Measurements from ENCODE around the gene CD99L2. TPM values are rescaled to one million over a fixed set of nuclear protein-coding genes. Genes with fewer than 3 reads are reported as not detected.

CD99L2 gene
- total and polyA plus RNA-seq, 10 donors = 8.2 to 51.8 (median 31.8) TPM

DNA sequence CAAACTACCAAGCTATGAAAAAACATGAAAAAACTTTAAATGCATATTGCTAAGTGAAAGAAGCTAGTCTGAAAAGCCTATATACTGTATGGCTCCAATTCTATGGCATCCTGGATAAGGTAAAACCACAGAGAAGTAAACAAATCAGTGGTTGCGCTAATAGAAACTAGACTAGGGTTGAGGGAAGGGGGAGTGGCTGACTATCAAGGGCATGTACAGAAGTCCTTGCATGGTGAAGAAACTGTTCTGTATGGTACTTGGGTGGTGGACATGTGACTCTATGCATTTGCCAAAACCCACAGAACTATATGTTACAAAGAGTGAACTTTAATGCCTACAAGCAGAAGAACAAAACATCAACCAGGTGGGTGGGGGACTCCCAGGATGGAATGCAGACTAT lies 108.4 kb downstream of the CD99L2 start:
- WGBS, 5 donors = 88 to 100% (median 96%) methylated on average over 1 of the region's 1 CpG
- Histone ChIP-seq H3K27ac (no peak overlapping the region), H3K4me3 (no peak overlapping the region), H3K27me3 (replicated peaks in 1 of 7) (no peaks in the 10 kb centered on the region), H3K9me3 (no peaks in the 10 kb centered on the region), H3K36me3 (peaks cover 0 to 57% (median 0%) of the 10 kb centered on the region in 6 donors), H3K4me1 (no peaks in the 10 kb centered on the region)
- TF ChIP-seq POLR2A (IDR thresholded peaks at IDR 0.05) (no peak), POLR2AphosphoS5 (IDR thresholded peaks at IDR 0.05) (no peak)
- TF ChIP-seq, protein P1, sequence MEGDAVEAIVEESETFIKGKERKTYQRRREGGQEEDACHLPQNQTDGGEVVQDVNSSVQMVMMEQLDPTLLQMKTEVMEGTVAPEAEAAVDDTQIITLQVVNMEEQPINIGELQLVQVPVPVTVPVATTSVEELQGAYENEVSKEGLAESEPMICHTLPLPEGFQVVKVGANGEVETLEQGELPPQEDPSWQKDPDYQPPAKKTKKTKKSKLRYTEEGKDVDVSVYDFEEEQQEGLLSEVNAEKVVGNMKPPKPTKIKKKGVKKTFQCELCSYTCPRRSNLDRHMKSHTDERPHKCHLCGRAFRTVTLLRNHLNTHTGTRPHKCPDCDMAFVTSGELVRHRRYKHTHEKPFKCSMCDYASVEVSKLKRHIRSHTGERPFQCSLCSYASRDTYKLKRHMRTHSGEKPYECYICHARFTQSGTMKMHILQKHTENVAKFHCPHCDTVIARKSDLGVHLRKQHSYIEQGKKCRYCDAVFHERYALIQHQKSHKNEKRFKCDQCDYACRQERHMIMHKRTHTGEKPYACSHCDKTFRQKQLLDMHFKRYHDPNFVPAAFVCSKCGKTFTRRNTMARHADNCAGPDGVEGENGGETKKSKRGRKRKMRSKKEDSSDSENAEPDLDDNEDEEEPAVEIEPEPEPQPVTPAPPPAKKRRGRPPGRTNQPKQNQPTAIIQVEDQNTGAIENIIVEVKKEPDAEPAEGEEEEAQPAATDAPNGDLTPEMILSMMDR (IDR thresholded peaks at IDR 0.05 in 8 of 11, conservative IDR thresholded peaks at IDR 0.05 in 3 of 11) = no peak
- intact Hi-C loops (cut with DNase I; ENCODE audit: low total_unique reads) = no loop called here
- DNase-seq = no peak

DNA sequence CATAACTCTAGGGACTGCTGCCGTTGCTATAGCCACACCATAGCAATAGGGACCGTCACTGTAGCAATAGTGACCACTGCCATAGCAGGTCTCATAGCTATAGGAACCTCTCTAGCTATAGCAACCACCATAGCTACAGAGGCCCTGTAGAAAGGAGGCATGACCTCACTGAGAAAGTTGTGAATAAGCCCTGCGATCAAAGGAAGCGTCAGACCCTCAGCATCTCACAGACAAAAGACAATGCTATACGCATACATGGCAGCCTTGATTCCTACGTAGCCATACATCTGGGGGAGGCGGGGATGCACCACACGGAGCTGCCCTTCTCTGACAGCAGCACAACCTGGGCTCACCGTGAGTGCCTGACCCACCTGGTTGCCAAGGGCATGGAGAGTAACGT lies 116.8 kb downstream of the CD99L2 start:
- intact Hi-C loops (cut with DNase I; ENCODE audit: low total_unique reads) = no loop called here
- Histone ChIP-seq H3K9me3 (no peaks in the 10 kb centered on the region), H3K4me3 (no peak overlapping the region), H3K36me3 (peaks cover 0 to 7% (median 0%) of the 10 kb centered on the region in 6 donors), H3K4me1 (no peaks in the 10 kb centered on the region), H3K27me3 (replicated peaks in 1 of 7) (no peaks in the 10 kb centered on the region), H3K27ac (no peak overlapping the region)
- TF ChIP-seq, protein P1 (IDR thresholded peaks at IDR 0.05 in 8 of 11, conservative IDR thresholded peaks at IDR 0.05 in 3 of 11) = no peak
- no peak for TF ChIP-seq POLR2AphosphoS5 (IDR thresholded peaks at IDR 0.05)
- TF ChIP-seq POLR2A (IDR thresholded peaks at IDR 0.05) = no peak
- DNase-seq = no peak
- 83 to 99% (median 95%) methylated on average over 8 to 10 of the region's 10 CpGs for WGBS, 5 donors

DNA sequence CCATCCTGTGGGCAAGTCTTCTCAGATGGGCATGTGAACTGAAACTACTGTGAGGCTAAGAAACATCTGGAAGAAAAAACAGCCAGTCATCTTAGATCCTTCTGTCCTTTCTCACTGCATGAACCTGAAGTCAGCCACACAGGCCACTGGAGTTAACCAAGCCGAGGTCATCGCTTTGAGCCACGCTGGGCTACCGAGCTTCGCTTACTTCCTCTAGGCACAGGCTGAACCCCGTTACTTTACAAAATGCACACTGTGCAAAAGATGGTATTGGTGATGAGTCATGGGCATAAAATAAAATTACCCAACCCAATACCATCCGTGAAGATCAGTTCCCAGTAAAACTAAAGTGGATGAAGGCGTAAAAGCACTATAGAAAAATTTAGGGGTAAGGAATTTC lies 119.1 kb downstream of the CD99L2 start:
- no peaks in the 10 kb centered on the region for H3K4me1 ChIP-seq
- no peak for DNase-seq
- H3K4me3 ChIP-seq = no peak overlapping the region
- no peak overlapping the region for H3K27ac ChIP-seq
- H3K9me3 ChIP-seq = no peaks in the 10 kb centered on the region
- TF ChIP-seq, protein P1 (IDR thresholded peaks at IDR 0.05 in 8 of 11, conservative IDR thresholded peaks at IDR 0.05 in 3 of 11) = no peak
- TF ChIP-seq POLR2AphosphoS5 (IDR thresholded peaks at IDR 0.05) (no peak), POLR2A (IDR thresholded peaks at IDR 0.05) (no peak)
- WGBS, 5 donors = 61 to 87% (median 71%) methylated on average over 8 of the region's 8 CpGs
- no peaks in the 10 kb centered on the region for H3K27me3 ChIP-seq (replicated peaks in 1 of 7)
- H3K36me3 ChIP-seq = peaks cover 0 to 23% (median 0%) of the 10 kb centered on the region in 6 donors
- intact Hi-C loops (cut with DNase I; ENCODE audit: low total_unique reads) = no loop called here

DNA sequence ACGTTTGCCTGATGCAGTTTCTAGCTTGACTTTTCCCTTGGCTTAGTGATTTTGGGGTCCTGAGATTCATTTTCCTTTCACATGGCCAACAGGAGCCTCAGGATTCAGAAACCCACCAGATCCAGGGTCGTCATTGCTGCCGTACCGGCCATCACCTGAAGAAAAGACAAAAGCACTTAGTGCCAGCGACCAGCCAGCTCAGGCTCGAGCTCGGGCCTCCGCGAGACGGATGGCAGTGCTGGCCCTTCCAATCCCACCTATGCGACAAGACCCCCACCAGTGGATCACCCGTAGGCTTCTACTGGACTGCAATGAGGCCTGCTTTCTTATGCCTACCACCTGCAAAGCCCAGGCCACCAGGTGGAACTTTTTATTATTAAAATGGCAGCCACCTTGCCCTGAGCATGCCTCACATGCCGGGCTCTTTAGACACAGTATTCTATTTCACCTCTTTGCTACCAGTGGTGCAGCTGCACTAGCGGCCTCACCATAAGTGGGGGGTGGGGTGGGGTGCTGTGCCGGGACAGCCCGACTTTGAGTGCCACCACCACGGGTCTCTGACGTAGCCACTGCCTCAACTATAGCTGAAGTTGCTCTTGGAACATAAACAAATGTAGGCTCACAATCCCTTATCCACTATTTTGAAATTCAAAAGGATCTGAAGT lies 121.0 kb downstream of the CD99L2 start:
- H3K4me1 ChIP-seq = no peaks in the 10 kb centered on the region
- H3K36me3 ChIP-seq = peaks cover 0 to 23% (median 0%) of the 10 kb centered on the region in 6 donors
- no peaks in the 10 kb centered on the region for H3K9me3 ChIP-seq
- no peaks in the 10 kb centered on the region for H3K27me3 ChIP-seq (replicated peaks in 1 of 7)
- TF ChIP-seq, protein P1 (IDR thresholded peaks at IDR 0.05 in 8 of 11, conservative IDR thresholded peaks at IDR 0.05 in 3 of 11) = no peak
- TF ChIP-seq POLR2A (IDR thresholded peaks at IDR 0.05) (no peak), POLR2AphosphoS5 (IDR thresholded peaks at IDR 0.05) (no peak)
- 87 to 96% (median 93%) methylated on average over 11 to 18 of the region's 18 CpGs for WGBS, 5 donors
- intact Hi-C loops (cut with DNase I; ENCODE audit: low total_unique reads) = no loop called here
- H3K27ac ChIP-seq = no peak overlapping the region
- no peak overlapping the region for H3K4me3 ChIP-seq
- no peak for DNase-seq

Data from spleen (tissue), 11 donors.